ENCODE measurements around the gene CAMTA1.

CAMTA1 gene

GRCh38 chr1:6928106-6928885 is 143.0 kb downstream of the CAMTA1 start:
- DNase-seq (ENCODE audit: low read depth) = no peak

- no peak for DNase-seq (ENCODE audit: low read depth)
These were observed 145.6 kb downstream of the CAMTA1 start for GRCh38 chr1:6930732-6931300.

- DNase-seq (ENCODE audit: low read depth) = no peak
These were observed 150.2 kb downstream of the CAMTA1 start for GRCh38 chr1:6935361-6935883.

GRCh38 chr1:6935911-6936690 is 150.8 kb downstream of the CAMTA1 start:
- no peak for DNase-seq (ENCODE audit: low read depth)

GRCh38 chr1:6937048-6937447 is 151.8 kb downstream of the CAMTA1 start:
- no peak for DNase-seq (ENCODE audit: low read depth)

- no peak for DNase-seq (ENCODE audit: low read depth)
These were observed 154.1 kb downstream of the CAMTA1 start for GRCh38 chr1:6939363-6939762.

GRCh38 chr1:6941786-6942185 is 156.5 kb downstream of the CAMTA1 start:
- no peak for DNase-seq (ENCODE audit: low read depth)

GRCh38 chr1:6942990-6943389 is 157.7 kb downstream of the CAMTA1 start:
- no peak for DNase-seq (ENCODE audit: low read depth)

- no peak for DNase-seq (ENCODE audit: low read depth)
These were observed 159.2 kb downstream of the CAMTA1 start for GRCh38 chr1:6944434-6944833.

GRCh38 chr1:6947952-6948351 is 162.7 kb downstream of the CAMTA1 start:
- DNase-seq (ENCODE audit: low read depth) = no peak

GRCh38 chr1:6948416-6948815 is 163.2 kb downstream of the CAMTA1 start:
- DNase-seq (ENCODE audit: low read depth) = no peak

GRCh38 chr1:6948861-6949260 is 163.6 kb downstream of the CAMTA1 start:
- DNase-seq (ENCODE audit: low read depth) = peak; percentile 19

- DNase-seq (ENCODE audit: low read depth) = no peak
These were observed 164.9 kb downstream of the CAMTA1 start for GRCh38 chr1:6950001-6950765.

GRCh38 chr1:6951536-6951935 is 166.3 kb downstream of the CAMTA1 start:
- DNase-seq (ENCODE audit: low read depth) = no peak

- DNase-seq (ENCODE audit: low read depth) = no peak
These were observed 168.0 kb downstream of the CAMTA1 start for GRCh38 chr1:6953216-6953615.

GRCh38 chr1:6953907-6954364 is 168.7 kb downstream of the CAMTA1 start:
- DNase-seq (ENCODE audit: low read depth) = no peak

- no peak for DNase-seq (ENCODE audit: low read depth)
These were observed 169.3 kb downstream of the CAMTA1 start for GRCh38 chr1:6954591-6954990.

GRCh38 chr1:6955357-6956094 is 170.3 kb downstream of the CAMTA1 start:
- no peak for DNase-seq (ENCODE audit: low read depth)

- peak; percentile 13 for DNase-seq (ENCODE audit: low read depth)
These were observed 171.4 kb downstream of the CAMTA1 start for GRCh38 chr1:6956488-6957159.

- DNase-seq (ENCODE audit: low read depth) = no peak
These were observed 172.1 kb downstream of the CAMTA1 start for GRCh38 chr1:6957341-6957740.
